ENCODE data around the gene SPATA6L.
A peak's percentile ranks its signal among the peaks of the same experiment; 100 is the strongest.

The SPATA6L gene

GRCh38 chr9:4581035-4581760, 85.1 kb downstream of the SPATA6L start:
- DNase-seq = no peak

- DNase-seq = peak; percentile 57
Observed at GRCh38 chr9:4579001-4579400, 87.3 kb downstream of the SPATA6L start.

- no peak for DNase-seq
Observed at GRCh38 chr9:4576448-4576847, 89.8 kb downstream of the SPATA6L start.

- DNase-seq = no peak
Observed at GRCh38 chr9:4575997-4576396, 90.3 kb downstream of the SPATA6L start.

GRCh38 chr9:4574657-4575243, 91.5 kb downstream of the SPATA6L start:
- DNase-seq = no peak

DNA sequence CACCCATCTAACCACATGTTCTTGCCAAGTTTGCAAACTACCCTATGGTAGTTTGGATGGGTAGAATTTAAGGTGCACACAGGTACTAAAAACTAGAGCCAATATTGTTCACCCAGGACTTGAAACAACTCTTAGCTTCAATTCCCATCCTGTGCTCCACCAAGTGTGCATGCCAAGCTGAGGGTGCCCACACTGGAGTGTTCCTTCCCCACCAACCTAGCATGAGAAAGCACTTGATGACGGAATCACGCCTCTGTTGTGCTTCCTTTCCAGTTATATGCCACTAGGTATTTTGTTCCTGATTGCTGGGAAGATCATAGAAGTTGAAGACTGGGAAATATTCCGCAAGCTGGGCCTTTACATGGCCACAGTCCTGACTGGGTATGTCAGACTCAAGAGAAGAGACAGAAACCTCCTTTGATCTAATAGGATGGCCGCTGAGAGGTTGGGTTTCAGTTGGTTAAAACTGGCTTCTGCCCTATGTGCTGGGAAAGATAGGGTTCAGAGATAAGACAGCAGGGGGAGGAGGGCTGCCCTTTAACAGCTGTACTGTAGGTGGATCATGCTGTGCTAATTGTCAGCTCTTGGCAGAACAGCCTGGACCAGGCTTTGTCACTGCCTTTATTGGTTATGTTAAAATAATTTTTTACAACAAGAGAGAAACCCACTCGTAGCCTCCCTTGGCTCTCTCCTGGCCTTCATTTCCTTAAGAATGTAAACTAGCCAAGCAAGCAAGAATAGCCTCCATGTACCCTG, 92.5 kb downstream of the SPATA6L start:
- DNase-seq = no peak

GRCh38 chr9:4573176-4573575, 93.1 kb downstream of the SPATA6L start:
- no peak for DNase-seq

DNA sequence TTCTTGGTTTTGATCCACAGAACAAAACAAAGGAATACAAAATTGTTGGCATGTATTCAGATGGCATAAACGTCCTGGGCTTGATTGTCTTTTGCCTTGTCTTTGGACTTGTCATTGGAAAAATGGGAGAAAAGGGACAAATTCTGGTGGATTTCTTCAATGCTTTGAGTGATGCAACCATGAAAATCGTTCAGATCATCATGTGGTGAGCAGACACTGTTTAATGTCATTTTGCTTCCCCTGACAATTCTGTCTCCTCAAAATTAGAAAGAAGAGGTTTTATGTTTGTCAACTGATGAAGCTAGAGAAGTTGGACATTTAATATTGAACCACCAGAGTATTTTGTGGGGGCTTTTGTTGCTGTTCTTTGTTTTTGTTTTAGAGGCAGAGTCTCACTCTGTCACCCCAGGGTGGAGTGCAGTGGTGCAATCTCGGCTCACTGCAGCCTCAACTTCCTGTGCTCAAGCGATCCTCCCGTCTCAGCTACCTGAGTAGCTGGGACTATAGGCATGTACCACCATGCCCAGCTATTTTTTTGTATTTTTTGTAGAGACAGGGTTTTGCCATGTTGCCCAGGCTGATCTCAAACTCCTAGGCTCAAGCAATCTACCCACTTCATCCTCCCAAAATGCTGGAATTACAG, 94.0 kb downstream of the SPATA6L start:
- no peak for DNase-seq

- no peak for DNase-seq
Observed at GRCh38 chr9:4569101-4569500, 97.2 kb downstream of the SPATA6L start.

DNA sequence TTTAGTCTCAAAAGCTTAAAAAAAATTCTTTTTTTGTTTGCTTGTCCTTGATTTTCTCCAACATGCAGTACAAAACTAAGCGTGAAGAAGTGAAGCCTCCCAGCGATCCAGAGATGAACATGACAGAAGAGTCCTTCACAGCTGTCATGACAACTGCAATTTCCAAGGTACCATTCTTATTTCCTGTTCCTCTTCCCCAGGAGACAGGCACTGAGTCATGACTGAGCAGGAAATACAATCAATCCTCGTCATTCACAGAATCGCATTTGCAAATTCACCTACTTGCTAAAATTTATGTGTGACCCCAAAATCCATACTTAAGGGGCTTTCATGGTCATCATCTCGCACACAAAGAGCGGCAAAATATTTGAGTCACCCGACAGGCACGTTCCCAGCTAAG, 98.7 kb downstream of the SPATA6L start:
- DNase-seq = no peak

- no peak for DNase-seq
Observed at GRCh38 chr9:4566806-4567205, 99.5 kb downstream of the SPATA6L start.

DNA sequence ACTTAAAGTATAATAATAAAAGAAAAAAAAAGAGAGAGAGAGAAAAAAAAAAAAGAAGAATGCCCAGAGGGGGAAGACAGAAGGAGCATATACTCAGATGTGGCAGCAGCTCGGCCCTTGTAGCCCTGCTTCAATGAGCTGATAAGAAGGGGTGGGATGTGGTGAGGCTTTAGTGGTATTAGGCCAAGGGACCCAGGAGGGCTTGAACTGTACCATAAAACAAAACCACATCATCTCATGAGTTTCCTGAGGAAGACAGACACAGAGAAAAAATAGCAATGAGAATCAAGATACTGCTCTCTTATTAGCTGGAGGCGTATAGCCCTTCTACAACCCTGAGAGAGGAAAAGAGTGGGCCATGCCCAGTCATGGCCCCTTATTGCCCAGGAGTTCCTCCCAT, 103.2 kb downstream of the SPATA6L start:
- no peak for DNase-seq

DNA sequence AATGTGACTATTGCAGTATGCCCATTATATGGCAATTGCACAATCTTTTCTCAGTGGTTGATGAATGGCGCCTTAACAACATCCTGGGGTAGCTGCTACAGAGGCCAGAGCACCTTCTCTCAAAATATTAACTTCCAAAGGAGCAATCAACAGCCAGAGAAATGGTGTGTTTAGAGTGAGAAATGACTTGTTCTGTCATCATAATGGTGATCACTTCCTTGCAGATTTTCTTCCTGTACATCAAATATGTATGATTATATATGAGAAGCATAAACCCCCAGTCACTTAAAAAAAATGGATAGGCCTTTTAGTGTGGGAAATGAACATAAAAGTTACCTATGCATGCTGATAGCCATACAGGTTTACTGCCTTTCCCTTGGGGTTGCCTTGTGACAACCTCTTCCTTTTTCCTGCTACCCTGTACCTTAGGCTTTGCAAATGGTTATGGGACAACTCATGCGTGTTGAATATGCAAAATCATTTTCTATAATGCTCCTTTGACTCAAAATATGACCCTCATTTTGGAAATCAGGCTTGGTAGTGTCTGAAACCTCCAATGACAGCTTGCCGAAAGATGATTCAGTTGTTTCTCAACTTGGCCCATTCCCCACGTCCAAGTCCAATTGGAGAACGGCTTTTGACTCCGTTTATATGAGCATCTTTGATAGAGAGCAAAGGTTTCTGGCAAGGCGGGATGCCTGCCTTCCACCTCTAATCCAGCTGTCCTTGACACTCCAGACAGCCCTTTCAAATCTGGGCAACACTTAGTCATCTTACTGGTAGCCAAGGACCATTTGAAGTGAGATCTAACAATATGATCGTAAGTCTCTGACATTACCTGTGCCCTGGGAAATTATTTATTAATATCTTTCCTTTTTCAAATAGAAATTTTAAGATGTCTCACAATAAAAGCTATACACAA, 106.8 kb downstream of the SPATA6L start:
- no peak for DNase-seq

- DNase-seq = no peak
Observed at GRCh38 chr9:4558371-4558998, 107.8 kb downstream of the SPATA6L start.

GRCh38 chr9:4555236-4555635, 111.0 kb downstream of the SPATA6L start:
- DNase-seq = no peak

GRCh38 chr9:4553951-4554381, 112.3 kb downstream of the SPATA6L start:
- peak; percentile 13 for DNase-seq

- DNase-seq = no peak
Observed at GRCh38 chr9:4550777-4551484, 115.3 kb downstream of the SPATA6L start.

DNA sequence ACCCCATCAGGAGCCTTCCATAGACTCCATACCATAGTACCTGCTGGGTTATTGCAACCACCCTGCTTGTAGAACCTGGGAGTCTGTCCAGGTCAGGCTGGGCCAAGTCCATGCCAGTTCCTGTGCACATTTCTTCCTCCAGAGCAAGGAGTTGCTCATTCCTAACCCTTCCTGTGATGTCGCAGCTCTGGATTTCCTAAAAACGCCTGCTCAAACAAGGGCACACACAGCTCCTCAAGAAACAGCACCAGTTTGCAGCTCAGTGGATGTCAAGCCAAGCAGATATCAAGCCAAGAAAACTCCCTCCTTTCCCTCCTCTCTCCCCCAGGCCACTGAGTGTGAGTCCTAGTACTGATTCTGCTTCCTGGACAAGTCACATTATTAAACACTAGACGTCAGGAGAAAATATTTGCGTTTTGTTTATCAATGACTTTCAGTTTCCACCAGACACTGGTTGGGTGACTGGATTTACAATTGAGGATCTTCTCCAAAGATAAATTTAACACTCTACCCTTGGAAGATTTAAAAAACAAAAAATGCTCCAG, 116.5 kb downstream of the SPATA6L start:
- DNase-seq = no peak

DNA sequence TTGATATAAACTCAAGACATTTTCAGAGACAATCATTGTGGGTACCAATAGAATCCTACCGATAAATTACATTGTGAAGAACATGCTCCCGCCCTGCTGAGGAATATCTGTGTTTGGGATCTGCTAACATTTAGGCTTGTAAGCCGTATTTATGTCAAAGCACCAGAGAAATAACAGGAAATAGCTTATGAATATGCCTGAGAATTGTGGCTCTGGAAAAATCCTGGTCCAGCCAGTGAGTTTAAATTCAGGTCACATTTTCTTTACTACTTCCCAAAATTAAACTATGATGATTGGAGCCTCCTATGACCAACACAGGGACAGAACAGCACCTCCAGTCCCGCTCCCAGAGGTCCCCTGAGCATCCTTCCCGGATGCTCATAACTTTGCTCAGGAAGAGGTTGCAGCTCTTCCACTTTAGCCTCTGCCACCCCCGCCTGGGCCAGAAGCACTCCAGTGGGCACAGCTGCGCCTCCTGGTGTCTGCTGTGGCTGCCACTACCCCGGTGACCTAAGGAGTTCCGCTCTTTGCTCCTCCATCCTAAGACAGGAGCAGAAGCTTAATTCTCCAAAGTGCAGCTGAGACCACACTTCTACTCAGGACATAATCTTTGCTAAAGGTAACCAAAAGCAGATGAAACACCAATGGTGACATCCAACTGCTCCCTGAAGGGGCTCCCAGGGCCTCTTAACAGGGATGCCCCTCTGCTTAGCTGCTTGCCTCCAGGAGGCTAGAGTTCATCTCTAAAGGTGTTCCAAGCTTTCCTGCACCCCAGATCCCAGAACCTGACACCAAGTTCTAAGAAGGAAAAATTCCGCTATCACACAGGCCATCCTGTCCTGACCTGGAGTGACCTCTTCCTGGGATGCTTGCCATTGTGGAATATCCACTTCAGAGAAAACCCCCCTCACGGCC, 117.2 kb downstream of the SPATA6L start:
- no peak for DNase-seq
